Tibial nerve (tissue), 4 donors: ENCODE results near the gene GASK1A. TPM values are rescaled to one million over a fixed set of nuclear protein-coding genes. Genes with fewer than 3 reads are reported as not detected.

ENCODE experiments used
- DNase-seq, 2 donors: peaks; one replicate each; pipeline ENCODE4 v3.0.0-alpha.2; 2019; ENCODE audit warnings: low spot score in 2 of 2
- H3K27ac ChIP-seq, 4 donors: fragments of 200-600 bp; sonication (generic) in 3 of 4; one replicate each; pipeline ENCODE4 v1.5.1; 2017 to 2019; ENCODE audit warnings: mild to moderate bottlenecking in 1 of 4
- H3K27me3 ChIP-seq, 2 donors: fragments of 200-600 bp; sonication (generic) in 1 of 2; one replicate each; pipeline versions ENCODE4 v1.5.1 to v1.6.0; 2017 to 2019
- H3K36me3 ChIP-seq, 3 donors: fragments of 200-600 bp; sonication (generic); one replicate each; pipeline ENCODE4 v1.5.1; 2018 to 2019
- H3K4me1 ChIP-seq, 4 donors: fragments of 200-600 bp; sonication (generic) in 3 of 4; one replicate each; pipeline ENCODE4 v1.5.1; 2017 to 2019
- H3K4me3 ChIP-seq, 4 donors: fragments of 200-600 bp; sonication (generic) in 3 of 4; one replicate each; pipeline ENCODE4 v1.5.1; 2017 to 2019; ENCODE audit warnings: mild to moderate bottlenecking in 1 of 4, moderate library complexity in 1 of 4
- H3K9me3 ChIP-seq, 4 donors: fragments of 200-600 bp; sonication (generic) in 3 of 4; one replicate each; pipeline ENCODE4 v1.5.1; 2017 to 2019
- EP300 ChIP-seq, 2 donors: sonication (generic); formaldehyde crosslinking; IDR thresholded peaks; one replicate each; pipeline ENCODE4 v1.6.1; 2017; ENCODE audit warnings: antibody characterized with exemption in 2 of 2, mild to moderate bottlenecking in 1 of 2
- POLR2A ChIP-seq, 2 donors: fragments of 450-650 bp; IDR thresholded peaks; one replicate each; pipeline ENCODE4 v1.6.1; 2017; ENCODE audit warnings: antibody characterized with exemption in 2 of 2, mild to moderate bottlenecking in 2 of 2, moderate library complexity in 2 of 2
- WGBS, 2 donors: methylation state at CpG; one replicate each; pipeline ENCODE4 v1.1.5; 2018; 5-methylcytosine and 5-hydroxymethylcytosine counted together
- total RNA-seq, 4 donors: library from RNA; depleted of rRNA; stranded (reverse); fragments of >200 nt; gene quantifications; one replicate each; pipeline ENCODE4 v1.1.0, GENCODE V29; 2016
- TF ChIP-seq, protein P1 (sequence below), 5 experiments: fragments of 200-600 bp in 3 of 5; fragments of 450-650 bp in 2 of 5; sonication (generic) in 3 of 5; IDR thresholded peaks; one replicate each; pipeline ENCODE4 v1.5.1; 2016 to 2019; ENCODE audit warnings: antibody characterized with exemption in 5 of 5, mild to moderate bottlenecking in 3 of 5, moderate library complexity in 2 of 5

GASK1A gene
- total RNA-seq, 4 donors from 2014 or later, result 43.0 to 70.6 (median 49.5) TPM

DNA sequence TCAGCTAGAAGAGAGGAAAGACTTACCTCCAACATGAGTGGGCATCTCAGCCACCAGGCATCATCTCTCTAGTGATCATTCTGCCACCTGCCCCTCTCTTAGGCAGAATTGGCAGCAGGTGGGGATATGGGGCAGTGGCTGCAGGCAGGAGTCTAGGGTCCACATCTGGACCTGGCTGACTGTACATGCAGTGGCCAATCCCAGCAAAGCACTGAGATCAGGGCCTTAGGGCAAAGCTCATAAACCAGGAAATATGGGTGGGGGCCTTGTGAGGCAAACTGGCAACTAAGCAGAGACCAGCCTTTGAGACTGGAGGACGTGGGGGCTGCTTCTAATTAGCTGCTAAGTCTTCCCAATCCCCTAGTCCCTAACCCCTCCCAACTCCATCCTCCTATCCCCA is 113.9 kb downstream of the GASK1A start:
- no peak for DNase-seq
- Histone ChIP-seq H3K4me3 (no peak overlapping the region), H3K27me3 (no peaks in the 10 kb centered on the region), H3K9me3 (no peaks in the 10 kb centered on the region), H3K36me3 (peaks cover 0 to 23% (median 0%) of the 10 kb centered on the region in 3 donors), H3K4me1 (peaks cover 0 to 38% (median 0%) of the 10 kb centered on the region in 4 donors), H3K27ac (no peak overlapping the region)
- 54 to 75% methylated on average over 1 of the region's 1 CpG for WGBS, 2 donors
- TF ChIP-seq EP300 (IDR thresholded peaks at IDR 0.05), result no peak
- TF ChIP-seq, protein P1, sequence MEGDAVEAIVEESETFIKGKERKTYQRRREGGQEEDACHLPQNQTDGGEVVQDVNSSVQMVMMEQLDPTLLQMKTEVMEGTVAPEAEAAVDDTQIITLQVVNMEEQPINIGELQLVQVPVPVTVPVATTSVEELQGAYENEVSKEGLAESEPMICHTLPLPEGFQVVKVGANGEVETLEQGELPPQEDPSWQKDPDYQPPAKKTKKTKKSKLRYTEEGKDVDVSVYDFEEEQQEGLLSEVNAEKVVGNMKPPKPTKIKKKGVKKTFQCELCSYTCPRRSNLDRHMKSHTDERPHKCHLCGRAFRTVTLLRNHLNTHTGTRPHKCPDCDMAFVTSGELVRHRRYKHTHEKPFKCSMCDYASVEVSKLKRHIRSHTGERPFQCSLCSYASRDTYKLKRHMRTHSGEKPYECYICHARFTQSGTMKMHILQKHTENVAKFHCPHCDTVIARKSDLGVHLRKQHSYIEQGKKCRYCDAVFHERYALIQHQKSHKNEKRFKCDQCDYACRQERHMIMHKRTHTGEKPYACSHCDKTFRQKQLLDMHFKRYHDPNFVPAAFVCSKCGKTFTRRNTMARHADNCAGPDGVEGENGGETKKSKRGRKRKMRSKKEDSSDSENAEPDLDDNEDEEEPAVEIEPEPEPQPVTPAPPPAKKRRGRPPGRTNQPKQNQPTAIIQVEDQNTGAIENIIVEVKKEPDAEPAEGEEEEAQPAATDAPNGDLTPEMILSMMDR (IDR thresholded peaks at IDR 0.05), result no peak
- TF ChIP-seq POLR2A (IDR thresholded peaks at IDR 0.05), result no peak

DNA sequence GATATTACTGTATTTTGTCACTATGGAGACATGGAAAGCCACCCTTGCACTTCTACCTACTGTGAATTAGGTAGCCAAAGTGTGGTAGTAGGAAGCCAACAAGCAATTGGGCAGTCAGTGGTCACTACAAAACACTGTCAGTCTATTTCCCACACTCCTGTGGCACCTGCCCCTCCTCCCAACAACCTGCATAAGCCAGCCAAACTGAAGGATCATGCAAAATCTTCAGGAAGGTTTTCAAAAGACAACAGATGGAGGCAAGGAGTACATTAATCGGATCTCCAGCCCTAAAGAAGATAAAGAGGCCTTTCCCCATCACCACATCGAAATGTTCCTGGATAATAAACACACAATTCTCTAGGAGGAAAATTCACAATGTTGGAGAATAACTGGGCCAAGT is 114.9 kb downstream of the GASK1A start:
- no peak for DNase-seq
- Histone ChIP-seq H3K36me3 (peaks cover 0 to 16% (median 0%) of the 10 kb centered on the region in 3 donors), H3K4me3 (no peak overlapping the region), H3K27me3 (no peaks in the 10 kb centered on the region), H3K4me1 (peaks cover 0 to 38% (median 0%) of the 10 kb centered on the region in 4 donors), H3K9me3 (no peaks in the 10 kb centered on the region), H3K27ac (no peak overlapping the region)
- 82 to 89% methylated on average over 2 of the region's 2 CpGs for WGBS, 2 donors
- TF ChIP-seq EP300 (IDR thresholded peaks at IDR 0.05) (no peak), POLR2A (IDR thresholded peaks at IDR 0.05) (no peak)
- TF ChIP-seq, protein P1 (IDR thresholded peaks at IDR 0.05), result no peak

DNA sequence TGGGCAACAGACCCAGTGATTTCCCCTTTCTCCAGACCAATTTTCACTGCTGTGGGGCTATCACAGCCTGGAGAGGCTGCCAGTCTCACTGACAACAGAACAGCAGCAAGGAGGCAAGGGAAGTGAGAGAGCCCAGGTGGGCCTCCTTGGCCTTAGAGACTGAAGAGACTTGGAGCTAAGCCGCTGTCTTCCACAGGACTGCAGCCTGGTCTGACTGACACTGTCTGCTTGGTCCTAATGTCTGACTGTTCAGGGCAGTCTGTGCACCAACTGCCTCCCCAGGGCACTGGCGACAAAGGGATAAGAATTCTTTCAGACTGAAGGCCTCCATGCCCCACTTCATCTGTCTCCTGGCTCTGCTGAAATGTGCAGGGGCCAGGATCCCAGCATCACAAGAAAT is 115.3 kb downstream of the GASK1A start:
- H3K36me3 ChIP-seq, result peaks cover 0 to 12% (median 0%) of the 10 kb centered on the region in 3 donors
- H3K4me1 ChIP-seq, result peaks cover 0 to 38% (median 0%) of the 10 kb centered on the region in 4 donors
- 67 to 100% methylated on average over 2 of the region's 2 CpGs for WGBS, 2 donors
- H3K27ac ChIP-seq, result no peak overlapping the region
- no peaks in the 10 kb centered on the region for H3K27me3 ChIP-seq
- TF ChIP-seq, protein P1 (IDR thresholded peaks at IDR 0.05), result no peak
- TF ChIP-seq EP300 (IDR thresholded peaks at IDR 0.05) (no peak), POLR2A (IDR thresholded peaks at IDR 0.05) (no peak)
- no peaks in the 10 kb centered on the region for H3K9me3 ChIP-seq
- no peak overlapping the region for H3K4me3 ChIP-seq
- DNase-seq, result no peak

DNA sequence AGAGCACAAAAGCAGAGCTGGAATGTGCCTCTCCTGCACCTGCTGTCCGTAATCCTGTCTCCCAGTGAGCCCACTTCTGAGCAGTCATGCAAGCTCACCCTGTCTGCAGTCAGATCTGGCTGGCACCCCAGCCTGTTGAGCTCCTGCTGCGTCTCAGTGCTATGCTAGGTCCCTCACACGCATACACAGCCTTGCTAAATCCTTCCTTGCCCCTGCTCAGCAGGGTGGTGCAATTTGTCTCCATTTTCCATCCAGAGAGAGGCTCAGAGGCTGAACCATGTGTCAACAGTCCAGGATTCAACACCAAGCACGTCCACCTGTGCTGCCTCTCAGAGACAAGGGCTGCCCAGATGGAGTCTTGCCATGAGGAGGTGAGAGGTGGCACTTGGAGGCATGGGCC is 115.7 kb downstream of the GASK1A start:
- H3K4me1 ChIP-seq, result peaks cover 0 to 38% (median 0%) of the 10 kb centered on the region in 4 donors

DNA sequence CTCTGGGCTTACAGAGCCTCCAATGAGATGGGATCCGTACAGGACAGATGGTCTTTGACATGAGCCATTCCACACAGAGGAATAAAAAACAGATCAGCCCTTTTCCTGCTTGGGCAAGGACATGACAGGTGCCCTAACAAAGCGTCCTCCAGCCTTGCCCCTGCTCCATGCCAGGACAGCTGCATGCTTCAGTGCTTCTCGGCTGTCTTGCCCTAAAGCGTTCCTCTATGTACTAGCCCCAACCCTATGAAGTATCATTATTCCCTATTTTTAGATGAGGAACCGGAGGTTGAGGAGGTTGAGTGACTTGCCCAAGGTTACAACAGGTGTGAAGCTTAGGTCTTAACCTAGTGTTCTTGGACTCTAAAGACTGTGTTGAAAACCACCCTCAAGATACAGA is 116.3 kb downstream of the GASK1A start:
- Histone ChIP-seq H3K4me1 (peaks cover 0 to 36% (median 0%) of the 10 kb centered on the region in 4 donors), H3K27me3 (no peaks in the 10 kb centered on the region), H3K27ac (no peak overlapping the region), H3K4me3 (no peak overlapping the region), H3K9me3 (no peaks in the 10 kb centered on the region), H3K36me3 (peaks cover 0 to 5% (median 0%) of the 10 kb centered on the region in 3 donors)
- TF ChIP-seq EP300 (IDR thresholded peaks at IDR 0.05) (no peak), POLR2A (IDR thresholded peaks at IDR 0.05) (no peak)
- TF ChIP-seq, protein P1 (IDR thresholded peaks at IDR 0.05), result no peak
- no peak for DNase-seq
- WGBS, 2 donors, result 92 to 93% methylated on average over 5 of the region's 5 CpGs

More for the DNA sequence above, 115.7 kb downstream of the GASK1A start:
- 89 to 95% methylated on average over 3 to 4 of the region's 4 CpGs for WGBS, 2 donors
- no peaks in the 10 kb centered on the region for H3K27me3 ChIP-seq
- no peaks in the 10 kb centered on the region for H3K9me3 ChIP-seq
- no peak overlapping the region for H3K4me3 ChIP-seq
- TF ChIP-seq POLR2A (IDR thresholded peaks at IDR 0.05) (no peak), EP300 (IDR thresholded peaks at IDR 0.05) (no peak)
- TF ChIP-seq, protein P1 (IDR thresholded peaks at IDR 0.05), result no peak
- DNase-seq, result no peak
- peaks cover 0 to 7% (median 0%) of the 10 kb centered on the region in 3 donors for H3K36me3 ChIP-seq
- no peak overlapping the region for H3K27ac ChIP-seq
